Measurements from ENCODE around the gene SERAC1. TPM values are rescaled to one million over a fixed set of nuclear protein-coding genes. Genes with fewer than 3 reads are reported as not detected.

Gene SERAC1
- polyA plus RNA-seq, 2 donors = 5.3 to 6.1 TPM

- no peak overlapping the region for H3K27ac ChIP-seq (ENCODE audit: low read depth in 2 of 2, low read length in 1 of 2)
- no peaks in the 10 kb centered on the region for H3K27me3 ChIP-seq (ENCODE audit: control insufficient read depth in 1 of 2, insufficient read depth in 2 of 2, low read length in 2 of 2)
- peaks cover 0 to 23% of the 10 kb centered on the region in 2 donors for H3K4me1 ChIP-seq (ENCODE audit: control insufficient read depth in 2 of 2, insufficient read depth in 2 of 2, low read length in 1 of 2)
- WGBS, 2 donors = 93 to 95% methylated on average over 23 of the region's 23 CpGs
- H3K9me3 ChIP-seq (ENCODE audit: control insufficient read depth in 2 of 2, insufficient read depth in 1 of 2, low read depth in 1 of 2, low read length in 1 of 2) = no peaks in the 10 kb centered on the region
- no peak overlapping the region for H3K4me3 ChIP-seq (ENCODE audit: low read depth in 1 of 2, low read length in 2 of 2)
- H3K36me3 ChIP-seq (ENCODE audit: control insufficient read depth in 2 of 2, insufficient read depth in 2 of 2, low read length in 1 of 2) = peaks cover 0 to 34% of the 10 kb centered on the region in 2 donors
Measured at GRCh38 chr6:158066136-158066781, 101.8 kb downstream of the SERAC1 start.

- no peak overlapping the region for H3K4me3 ChIP-seq (ENCODE audit: low read depth in 1 of 2, low read length in 2 of 2)
- H3K27me3 ChIP-seq (ENCODE audit: control insufficient read depth in 1 of 2, insufficient read depth in 2 of 2, low read length in 2 of 2) = no peaks in the 10 kb centered on the region
- H3K4me1 ChIP-seq (ENCODE audit: control insufficient read depth in 2 of 2, insufficient read depth in 2 of 2, low read length in 1 of 2) = peaks cover 8 to 30% of the 10 kb centered on the region in 2 donors
- WGBS, 2 donors = 92 to 95% methylated on average over 24 of the region's 24 CpGs
- no peak overlapping the region for H3K27ac ChIP-seq (ENCODE audit: low read depth in 2 of 2, low read length in 1 of 2)
- no peaks in the 10 kb centered on the region for H3K9me3 ChIP-seq (ENCODE audit: control insufficient read depth in 2 of 2, insufficient read depth in 1 of 2, low read depth in 1 of 2, low read length in 1 of 2)
- peaks cover 0 to 27% of the 10 kb centered on the region in 2 donors for H3K36me3 ChIP-seq (ENCODE audit: control insufficient read depth in 2 of 2, insufficient read depth in 2 of 2, low read length in 1 of 2)
Measured at GRCh38 chr6:158064725-158065251, 103.3 kb downstream of the SERAC1 start.

- Histone ChIP-seq H3K4me3 (ENCODE audit: low read depth in 1 of 2, low read length in 2 of 2) (no peak overlapping the region), H3K36me3 (ENCODE audit: control insufficient read depth in 2 of 2, insufficient read depth in 2 of 2, low read length in 1 of 2) (peaks cover 0 to 27% of the 10 kb centered on the region in 2 donors), H3K27me3 (ENCODE audit: control insufficient read depth in 1 of 2, insufficient read depth in 2 of 2, low read length in 2 of 2) (no peaks in the 10 kb centered on the region), H3K4me1 (ENCODE audit: control insufficient read depth in 2 of 2, insufficient read depth in 2 of 2, low read length in 1 of 2) (peaks cover 8 to 27% of the 10 kb centered on the region in 2 donors), H3K9me3 (ENCODE audit: control insufficient read depth in 2 of 2, insufficient read depth in 1 of 2, low read depth in 1 of 2, low read length in 1 of 2) (no peaks in the 10 kb centered on the region), H3K27ac (ENCODE audit: low read depth in 2 of 2, low read length in 1 of 2) (no peak overlapping the region)
- 97 to 98% methylated on average over 11 of the region's 11 CpGs for WGBS, 2 donors
Measured at GRCh38 chr6:158063736-158064135, 104.3 kb downstream of the SERAC1 start.

- Histone ChIP-seq H3K36me3 (ENCODE audit: control insufficient read depth in 2 of 2, insufficient read depth in 2 of 2, low read length in 1 of 2) (peaks cover 0 to 27% of the 10 kb centered on the region in 2 donors), H3K4me1 (ENCODE audit: control insufficient read depth in 2 of 2, insufficient read depth in 2 of 2, low read length in 1 of 2) (peaks cover 8 to 23% of the 10 kb centered on the region in 2 donors), H3K27me3 (ENCODE audit: control insufficient read depth in 1 of 2, insufficient read depth in 2 of 2, low read length in 2 of 2) (no peaks in the 10 kb centered on the region), H3K9me3 (ENCODE audit: control insufficient read depth in 2 of 2, insufficient read depth in 1 of 2, low read depth in 1 of 2, low read length in 1 of 2) (no peaks in the 10 kb centered on the region), H3K27ac (ENCODE audit: low read depth in 2 of 2, low read length in 1 of 2) (no peak overlapping the region), H3K4me3 (ENCODE audit: low read depth in 1 of 2, low read length in 2 of 2) (no peak overlapping the region)
- 94 to 97% methylated on average over 28 to 29 of the region's 29 CpGs for WGBS, 2 donors
Measured at GRCh38 chr6:158061709-158062461, 106.2 kb downstream of the SERAC1 start.

- Histone ChIP-seq H3K9me3 (ENCODE audit: control insufficient read depth in 2 of 2, insufficient read depth in 1 of 2, low read depth in 1 of 2, low read length in 1 of 2) (no peaks in the 10 kb centered on the region), H3K27ac (ENCODE audit: low read depth in 2 of 2, low read length in 1 of 2) (peak overlapping the region in 1 of 2 donors; percentile 78), H3K4me1 (ENCODE audit: control insufficient read depth in 2 of 2, insufficient read depth in 2 of 2, low read length in 1 of 2) (peaks cover 8 to 23% of the 10 kb centered on the region in 2 donors), H3K36me3 (ENCODE audit: control insufficient read depth in 2 of 2, insufficient read depth in 2 of 2, low read length in 1 of 2) (peaks cover 0 to 26% of the 10 kb centered on the region in 2 donors), H3K27me3 (ENCODE audit: control insufficient read depth in 1 of 2, insufficient read depth in 2 of 2, low read length in 2 of 2) (no peaks in the 10 kb centered on the region), H3K4me3 (ENCODE audit: low read depth in 1 of 2, low read length in 2 of 2) (no peak overlapping the region)
- 82 to 92% methylated on average over 5 of the region's 5 CpGs for WGBS, 2 donors
Measured at GRCh38 chr6:158061361-158061708, 106.7 kb downstream of the SERAC1 start.

GRCh38 chr6:158060455-158061360 is 107.4 kb downstream of the SERAC1 start:
- no peaks in the 10 kb centered on the region for H3K27me3 ChIP-seq (ENCODE audit: control insufficient read depth in 1 of 2, insufficient read depth in 2 of 2, low read length in 2 of 2)
- H3K4me3 ChIP-seq (ENCODE audit: low read depth in 1 of 2, low read length in 2 of 2) = no peak overlapping the region
- H3K27ac ChIP-seq (ENCODE audit: low read depth in 2 of 2, low read length in 1 of 2) = peak overlapping the region; percentile 66 to 92
- H3K36me3 ChIP-seq (ENCODE audit: control insufficient read depth in 2 of 2, insufficient read depth in 2 of 2, low read length in 1 of 2) = peaks cover 0 to 27% of the 10 kb centered on the region in 2 donors
- 35 to 46% methylated on average over 11 of the region's 11 CpGs for WGBS, 2 donors
- no peaks in the 10 kb centered on the region for H3K9me3 ChIP-seq (ENCODE audit: control insufficient read depth in 2 of 2, insufficient read depth in 1 of 2, low read depth in 1 of 2, low read length in 1 of 2)
- peaks cover 8 to 23% of the 10 kb centered on the region in 2 donors for H3K4me1 ChIP-seq (ENCODE audit: control insufficient read depth in 2 of 2, insufficient read depth in 2 of 2, low read length in 1 of 2)

Other genes starting within 250 kb of the SERAC1 start
- gene SYNJ2, start 186.4 kb downstream of the SERAC1 start, polyA plus RNA-seq = 1 to 10 TPM; 5.7 to 8.1 TPM
- gene GTF2H5, start 88 bp upstream of the SERAC1 start, polyA plus RNA-seq = 10 to 100 TPM in 1 of 2 donors, 1 to 10 TPM in 1; 8.3 to 10.3 TPM
- 1 to 10 TPM; 3.5 to 7.6 TPM for gene TULP4, start 144.2 kb upstream of the SERAC1 start, polyA plus RNA-seq

Measured in esophagus (tissue), 2 donors.